ENCODE data around the gene MPHOSPH9. TPM values are rescaled to one million over a fixed set of nuclear protein-coding genes. Genes with fewer than 3 reads are reported as not detected.

Gene MPHOSPH9
- total RNA-seq, 2 experiments from 2014 or later, result 75.0 to 84.3 TPM

DNA sequence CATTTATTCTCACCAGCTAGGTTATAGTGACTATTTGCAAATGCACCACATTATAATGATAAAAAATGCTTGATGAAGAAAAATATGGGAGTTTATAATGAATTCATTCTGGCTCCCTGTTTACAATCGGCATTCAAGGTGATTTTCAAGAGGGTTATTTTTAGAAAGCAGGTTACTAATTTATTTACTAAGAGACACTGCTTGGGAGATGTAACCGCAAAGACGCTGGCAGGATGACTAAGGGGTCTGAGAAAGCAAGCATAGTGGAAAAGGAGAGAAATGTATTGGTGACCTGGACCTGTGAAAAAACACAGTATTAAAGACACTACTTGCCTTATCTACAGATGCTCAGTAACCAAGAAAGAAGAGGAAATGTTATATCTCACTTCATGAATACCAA, 68.7 kb downstream of the MPHOSPH9 start:
- CTCF ChIA-PET, result no interaction called here
- POLR2A ChIA-PET, result no interaction called here

DNA sequence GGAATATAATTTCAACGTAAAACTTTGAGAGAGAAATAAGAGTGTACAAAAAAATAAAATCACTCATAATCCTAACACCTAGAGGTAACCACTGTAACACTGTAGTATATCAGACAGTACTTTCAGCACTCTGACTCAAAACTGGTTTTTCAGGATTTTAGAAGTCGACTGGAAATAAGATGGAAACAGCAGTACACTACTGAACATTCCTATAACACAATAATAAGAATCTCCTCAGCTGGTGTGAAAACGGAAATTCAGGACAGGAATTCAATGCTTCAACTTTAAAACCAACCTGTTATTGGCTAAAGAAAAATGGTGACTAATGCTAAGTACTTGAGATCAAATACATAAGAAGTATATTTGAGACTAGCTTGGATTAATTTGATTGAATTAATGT, 69.7 kb downstream of the MPHOSPH9 start:
- ChIA-PET CTCF (no interaction called here), POLR2A (no interaction called here)

- CTCF ChIA-PET, result no interaction called here
- POLR2A ChIA-PET, result interaction anchor here (0.7 kb wide), 1 partner anchor 16 kb away, joined by 7 read pairs; no protein-coding TSS in a partner anchor
Measured at GRCh38 chr12:123160801-123161487, 72.0 kb downstream of the MPHOSPH9 start.

DNA sequence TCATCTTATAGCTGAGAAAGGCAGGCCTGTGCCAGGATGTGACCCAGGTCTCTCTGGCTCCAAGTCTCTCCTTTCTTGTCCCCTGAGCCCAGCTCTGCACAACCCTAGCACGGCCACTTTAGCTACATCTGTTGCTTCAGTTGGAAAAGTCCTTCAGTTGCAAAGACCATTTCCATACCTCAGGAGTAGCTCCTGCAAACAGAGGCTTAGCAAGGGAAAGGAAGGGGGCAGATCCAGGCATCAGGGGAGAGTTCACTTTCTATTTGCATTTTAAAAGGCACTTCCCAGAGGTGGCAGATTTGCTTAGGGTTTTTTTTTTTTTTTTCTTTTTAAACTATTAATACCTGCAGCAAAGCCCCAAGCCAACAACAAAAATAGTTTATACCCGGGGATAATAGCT, 79.0 kb downstream of the MPHOSPH9 start:
- POLR2A ChIA-PET, result interaction anchor here (0.6 to 0.7 kb wide), 4 partner anchors 20 to 233 kb away, joined by 4 to 11 read pairs (median 6); no protein-coding TSS in a partner anchor
- CTCF ChIA-PET, result interaction anchor here (1.2 kb wide), 1 partner anchor 84 kb away, joined by 4 read pairs; no protein-coding TSS in a partner anchor

DNA sequence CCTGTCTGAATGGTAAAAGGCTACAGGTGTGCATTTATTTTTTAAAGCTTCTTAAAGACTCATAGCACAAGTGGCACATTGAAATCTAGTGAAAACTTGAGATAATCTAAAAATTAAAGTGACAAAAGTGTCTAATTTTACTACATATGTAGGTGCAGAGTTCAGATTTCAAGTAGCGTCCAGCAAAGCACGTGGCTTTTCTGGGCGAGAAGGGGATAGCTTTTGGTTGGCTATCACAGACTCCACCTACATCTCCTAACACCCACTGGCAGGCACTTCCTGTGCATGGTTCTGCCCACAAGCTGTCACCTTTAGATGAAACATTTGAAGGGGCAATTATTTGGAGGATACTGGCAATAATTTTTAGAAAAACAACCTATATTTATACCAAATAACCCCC, 80.1 kb downstream of the MPHOSPH9 start:
- POLR2A ChIA-PET, result no interaction called here
- CTCF ChIA-PET, result interaction anchor here (0.7 kb wide), 2 partner anchors 9 to 80 kb away, joined by 3 read pairs; no protein-coding TSS in a partner anchor

DNA sequence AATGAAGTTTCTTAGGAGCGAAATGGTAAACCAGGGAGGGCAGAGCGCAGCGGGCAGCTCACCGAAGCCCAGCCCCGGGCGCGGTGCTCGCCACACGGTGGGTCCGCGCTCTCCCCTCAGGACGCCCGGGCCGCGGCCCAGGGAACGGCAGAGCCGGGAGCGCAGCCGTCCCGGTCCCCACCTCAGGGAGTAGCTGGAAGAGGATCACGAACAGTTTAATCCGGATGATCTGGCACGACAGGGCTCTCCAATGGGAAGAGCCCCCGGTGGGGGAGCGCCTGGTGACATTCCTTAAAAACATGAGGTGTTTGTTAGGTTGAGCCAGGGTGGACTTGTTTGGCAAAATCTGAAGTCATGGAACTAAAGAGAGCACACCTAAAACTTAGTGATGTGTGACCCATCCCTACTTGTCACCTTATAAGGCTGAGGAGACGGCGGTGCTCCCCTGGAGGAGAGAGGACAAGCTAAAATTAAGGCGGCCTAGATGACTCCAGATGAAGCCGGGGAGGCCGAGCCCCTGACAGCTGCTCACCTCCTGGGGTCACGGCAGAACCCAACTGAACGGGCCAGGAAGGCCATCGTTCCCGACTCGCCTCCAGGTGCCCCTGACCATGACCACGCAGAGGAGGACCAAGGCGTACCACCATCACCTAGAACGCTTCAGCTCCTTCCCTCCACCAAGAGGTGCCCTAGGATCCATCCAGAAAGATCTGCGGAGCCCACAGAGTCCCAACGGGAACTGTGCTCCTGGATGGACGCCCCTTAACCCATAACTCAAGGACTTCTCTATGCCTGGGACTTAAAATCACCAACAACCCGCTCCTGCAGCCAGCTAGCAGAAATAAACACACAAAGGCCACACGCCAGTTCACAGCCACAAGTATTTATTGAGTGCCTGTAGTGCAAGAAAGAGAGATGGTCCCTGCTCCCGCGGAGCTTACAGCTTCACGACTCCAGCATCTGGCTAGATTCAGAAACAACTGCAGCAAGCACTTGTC, 81.2 kb downstream of the MPHOSPH9 start:
- CTCF ChIA-PET, result interaction anchor here (0.5 to 2.8 kb wide), 7 partner anchors 42 to 1715 kb away, joined by 3 to 8 read pairs (median 3); no protein-coding TSS in a partner anchor
- POLR2A ChIA-PET, result interaction anchor here (0.5 to 1.7 kb wide), 6 partner anchors 22 to 170 kb away, joined by 3 to 10 read pairs (median 4); partner anchors contain the start of genes MPHOSPH9 and MTRFR

DNA sequence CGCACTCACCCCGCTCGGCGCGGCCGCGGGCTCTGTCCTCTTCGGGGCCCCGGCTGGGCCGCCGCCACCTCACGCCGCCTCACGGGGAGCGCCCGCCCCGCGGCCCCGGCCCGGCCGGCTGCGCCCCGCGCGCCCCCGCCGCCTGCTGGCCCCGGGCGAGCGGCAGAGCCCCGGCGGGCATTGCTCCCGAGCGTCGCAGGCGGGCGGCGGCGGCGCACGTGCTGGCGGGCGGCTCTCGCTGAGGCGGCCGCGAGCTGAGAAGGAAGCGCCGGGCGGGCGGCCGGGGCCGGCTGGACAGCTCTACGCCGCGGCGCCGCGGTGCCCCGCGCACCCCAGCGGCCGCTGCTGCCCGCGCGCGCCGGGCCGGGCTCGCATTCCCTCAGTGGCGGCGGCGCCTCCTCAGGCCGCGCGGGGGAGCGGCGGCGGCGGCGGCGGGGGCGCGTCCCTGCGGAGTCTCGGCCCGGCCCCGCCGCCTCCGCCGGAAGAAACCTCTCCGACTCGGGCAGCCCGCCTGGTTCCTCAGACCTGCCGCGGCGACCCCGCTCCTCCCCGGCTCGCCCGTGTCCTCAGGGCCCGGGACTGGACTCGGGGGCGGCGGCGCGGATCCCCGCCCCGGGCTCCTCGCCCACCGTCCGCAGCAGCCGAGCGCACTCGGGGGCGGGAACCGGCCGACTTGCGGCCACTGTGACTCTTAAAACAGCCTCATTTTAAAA, 82.0 kb downstream of the MPHOSPH9 start, which contains the start of gene PITPNM2:
Gene PITPNM2 (minus strand): TSS at position 347 of the 713 bp plus-strand sequence. CDS start 116,500 bp downstream, outside the sequence.
- ChIA-PET CTCF (interaction anchor here (1.0 to 2.8 kb wide), 3 partner anchors 36 to 107 kb away, joined by 3 to 8 read pairs (median 4); no protein-coding TSS in a partner anchor), POLR2A (interaction anchor here (0.5 to 1.7 kb wide), 6 partner anchors 23 to 170 kb away, joined by 3 to 10 read pairs (median 4); partner anchors contain the start of genes MPHOSPH9 and MTRFR)

DNA sequence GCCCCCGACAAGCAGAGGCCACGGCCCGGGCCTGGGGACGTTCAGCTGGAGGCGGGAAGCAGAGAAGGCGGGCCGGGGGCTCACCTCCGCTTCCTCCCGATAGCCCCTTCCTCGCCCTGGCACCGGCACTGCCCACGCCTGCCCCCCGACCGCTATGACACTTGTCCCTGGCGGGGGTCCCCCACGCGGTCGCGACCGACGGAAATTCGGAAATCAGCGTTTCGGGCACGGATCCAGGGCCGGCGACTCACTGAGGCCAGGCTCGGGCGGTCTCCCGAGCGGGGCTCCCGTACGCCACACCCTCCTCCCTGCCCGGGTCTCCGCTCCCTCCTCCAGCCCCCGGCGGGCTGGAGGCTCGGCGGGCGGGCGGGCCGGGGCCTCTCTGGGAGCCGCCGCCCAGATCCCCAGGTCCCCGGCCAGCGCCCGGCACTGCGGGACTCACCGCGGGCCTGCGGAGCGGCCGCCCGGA, 82.6 kb downstream of the MPHOSPH9 start:
- CTCF ChIA-PET, result interaction anchor here (2.0 to 2.8 kb wide), 2 partner anchors 36 to 106 kb away, joined by 4 to 8 read pairs; no protein-coding TSS in a partner anchor
- POLR2A ChIA-PET, result interaction anchor here (1.7 kb wide), 1 partner anchor 82 kb away, joined by 5 read pairs; the partner anchor contains the start of genes MPHOSPH9 and MTRFR

DNA sequence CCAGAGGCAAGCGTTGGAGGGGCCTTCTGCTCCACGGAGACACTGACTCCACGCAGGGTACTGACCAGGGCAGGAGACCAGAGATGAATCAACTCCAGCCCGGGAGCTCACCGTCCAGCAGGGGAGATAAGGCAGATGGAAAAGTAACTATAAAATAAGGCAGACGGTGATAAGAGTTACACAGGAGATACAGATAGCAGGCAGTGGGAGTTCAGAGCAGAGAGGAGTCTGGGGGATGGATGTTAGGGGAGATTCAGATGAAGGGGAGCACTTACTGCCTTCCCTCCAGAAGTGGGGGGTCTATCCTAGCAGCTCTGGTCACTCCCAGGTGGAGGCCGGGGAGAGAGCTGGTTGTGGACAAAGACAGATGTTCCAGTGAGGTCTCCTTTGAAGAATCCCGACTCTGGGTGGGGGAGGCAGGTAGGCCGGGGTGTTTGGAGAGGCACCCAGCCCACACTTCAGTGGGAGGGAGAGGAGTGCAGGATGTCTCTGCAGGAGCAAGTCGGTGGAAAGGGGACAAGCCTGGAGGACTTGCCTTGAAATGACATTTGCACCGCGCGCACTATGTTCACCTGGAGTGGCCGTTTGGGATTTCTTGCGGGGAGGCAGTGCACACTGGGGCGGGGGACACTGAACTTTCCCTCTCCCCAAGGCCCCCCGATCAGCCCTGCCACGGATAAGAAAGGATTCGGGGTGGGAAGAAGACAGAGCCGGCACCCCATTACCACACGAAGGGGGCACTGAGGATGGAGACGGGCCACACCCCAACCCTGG, 83.3 kb downstream of the MPHOSPH9 start:
- POLR2A ChIA-PET, result no interaction called here

GRCh38 chr12:123149088-123149487, 83.9 kb downstream of the MPHOSPH9 start:
- ChIA-PET POLR2A (no interaction called here), CTCF (interaction anchor here (2.0 kb wide), 1 partner anchor 34 kb away, joined by 4 read pairs; no protein-coding TSS in a partner anchor)

More for the DNA sequence above, 83.3 kb downstream of the MPHOSPH9 start:
- CTCF ChIA-PET, result interaction anchor here (2.0 to 2.8 kb wide), 2 partner anchors 35 to 106 kb away, joined by 4 to 8 read pairs; no protein-coding TSS in a partner anchor

GRCh38 chr12:123148655-123149054, 84.3 kb downstream of the MPHOSPH9 start:
- ChIA-PET CTCF (no interaction called here), POLR2A (no interaction called here)

DNA sequence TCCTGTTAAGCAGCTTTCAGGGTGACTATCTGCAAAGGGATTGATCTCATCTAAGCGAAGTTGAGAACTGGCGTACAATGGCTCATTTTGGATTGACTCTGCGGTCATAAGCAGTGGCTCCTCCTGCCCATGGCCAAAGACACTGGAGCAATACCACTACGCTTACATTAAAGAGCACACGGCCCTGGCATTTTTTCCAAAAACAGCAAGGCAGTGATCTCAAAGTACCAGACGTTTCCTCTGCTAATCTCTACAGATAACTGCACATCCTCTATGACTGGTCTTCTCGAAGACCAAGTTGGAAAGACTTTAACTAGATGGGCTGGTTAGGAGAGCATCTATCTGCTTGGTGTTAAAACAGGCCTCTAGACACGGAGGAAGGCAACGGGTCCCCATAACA, 84.7 kb downstream of the MPHOSPH9 start:
- ChIA-PET CTCF (no interaction called here), POLR2A (no interaction called here)

DNA sequence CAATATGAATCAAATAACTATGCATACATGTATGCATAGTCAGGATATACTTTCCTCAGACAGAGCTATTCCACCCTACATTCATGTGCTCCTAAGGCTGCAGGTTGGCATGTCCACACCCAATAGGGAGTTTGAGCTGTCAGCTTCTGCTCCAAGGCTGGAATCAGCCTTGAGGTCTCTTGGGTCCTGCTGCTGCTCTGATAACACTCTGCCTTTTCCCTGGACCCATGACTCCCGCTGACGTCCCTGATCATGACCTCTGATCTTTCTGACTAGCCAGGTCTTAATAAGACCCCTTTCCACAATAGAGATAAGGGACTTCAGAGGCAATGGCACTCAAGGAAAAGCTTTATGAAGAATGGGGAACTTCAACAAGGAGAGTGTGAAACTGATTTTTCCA, 87.7 kb downstream of the MPHOSPH9 start:
- ChIA-PET CTCF (no interaction called here), POLR2A (interaction anchor here (0.6 kb wide), 1 partner anchor 97 kb away, joined by 3 read pairs; no protein-coding TSS in a partner anchor)

GRCh38 chr12:123143736-123144461, 89.0 kb downstream of the MPHOSPH9 start:
- POLR2A ChIA-PET, result interaction anchor here (0.6 kb wide), 1 partner anchor 29 kb away, joined by 10 read pairs; no protein-coding TSS in a partner anchor
- CTCF ChIA-PET, result interaction anchor here (0.6 kb wide), 1 partner anchor 497 kb away, joined by 4 read pairs; no protein-coding TSS in a partner anchor

DNA sequence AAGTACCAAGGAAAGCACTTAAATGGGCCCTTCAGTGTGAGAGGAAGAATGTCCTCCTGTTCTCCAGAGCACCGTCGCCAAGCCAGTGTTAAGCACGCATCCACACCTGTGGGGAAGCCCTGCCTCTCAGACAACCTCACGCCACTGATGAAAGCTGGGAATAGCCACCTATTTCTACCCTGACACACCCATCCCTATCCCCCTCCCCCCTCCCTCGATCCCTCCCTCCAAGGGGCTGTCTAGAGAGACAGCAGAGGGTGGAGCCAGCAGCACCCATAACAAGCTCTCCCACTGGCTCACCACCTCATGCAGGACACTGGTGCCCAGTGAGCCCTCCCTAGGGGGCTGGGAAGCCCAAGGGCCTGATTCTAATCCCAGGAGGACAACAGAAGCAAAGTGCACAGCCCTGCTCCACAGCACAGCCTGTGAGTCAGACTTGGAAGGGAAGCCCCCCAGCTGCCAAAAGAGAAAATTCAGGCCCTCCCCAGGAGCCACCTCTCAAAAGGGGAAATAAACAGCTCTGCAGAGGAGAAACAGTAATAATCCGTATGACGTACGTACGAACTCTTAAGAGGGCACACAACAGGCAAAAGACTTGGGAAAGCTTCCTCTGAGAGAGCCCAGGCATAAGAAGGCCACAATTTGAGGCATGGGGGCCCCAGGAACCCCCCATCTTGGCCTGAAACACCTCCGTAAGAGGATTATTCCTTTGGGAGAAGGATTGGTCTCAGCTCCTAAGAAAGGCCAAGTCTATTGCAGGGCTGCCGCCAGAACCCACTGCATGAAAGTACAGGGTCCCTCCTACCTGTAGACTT, 89.8 kb downstream of the MPHOSPH9 start:
- CTCF ChIA-PET, result no interaction called here
- POLR2A ChIA-PET, result interaction anchor here (0.6 kb wide), 1 partner anchor 29 kb away, joined by 10 read pairs; no protein-coding TSS in a partner anchor

DNA sequence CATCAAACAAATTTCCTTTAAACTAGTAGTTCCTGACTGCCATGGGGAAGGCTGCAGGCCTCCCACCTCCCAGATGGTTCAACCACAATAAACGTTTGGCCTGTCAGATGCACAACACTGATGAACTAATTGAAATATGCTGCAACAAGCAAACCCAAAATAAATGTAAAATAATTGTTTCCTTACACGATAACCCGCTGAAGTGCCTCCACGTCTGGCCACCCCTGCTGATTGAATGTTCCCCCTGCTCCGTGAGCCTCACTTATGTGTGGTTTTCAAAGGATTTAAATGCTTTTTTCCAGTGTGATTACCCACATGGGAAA, 90.5 kb downstream of the MPHOSPH9 start:
- ChIA-PET CTCF (no interaction called here), POLR2A (no interaction called here)

Measured in activated CD8-positive, alpha-beta memory T cell treated with anti-CD3 and anti-CD28 coated beads for 36 hours (primary cell).